Fibroblast of villous mesenchyme (primary cell): ENCODE results near the gene NOL9. TPM values are rescaled to one million over a fixed set of nuclear protein-coding genes. Genes with fewer than 3 reads are reported as not detected.
A peak's percentile ranks its signal among the peaks of the same experiment; 100 is the strongest.

ENCODE experiments used
- DNase-seq: peaks from one replicate; pipeline ENCODE4 v3.0.0-alpha.2; 2010; ENCODE audit warnings: low read depth
- H3K4me3 ChIP-seq: 2 replicates; pipeline ENCODE4 v1.5.1; 2011; ENCODE audit warnings: low read depth, mild to moderate bottlenecking, low read length
- total RNA-seq: library from RNA; depleted of rRNA; stranded (reverse); fragments of >200 nt; gene quantifications from 2 replicates; pipeline ENCODE4 v1.2.3, GENCODE V29; 2012
- TF ChIP-seq, protein P1 (sequence below): IDR thresholded peaks from 2 replicates; pipeline ENCODE4 v1.5.1; 2012; ENCODE audit warnings: low read depth, mild to moderate bottlenecking, low read length; ENCODE audit not compliant: insufficient read depth

The NOL9 gene
- total RNA-seq, 1 donor, result 39.3 TPM

GRCh38 chr1:6547301-6547700 is 7.0 kb downstream of the NOL9 start:
- no peak overlapping the region for H3K4me3 ChIP-seq
- no peak for DNase-seq
- TF ChIP-seq, protein P1, sequence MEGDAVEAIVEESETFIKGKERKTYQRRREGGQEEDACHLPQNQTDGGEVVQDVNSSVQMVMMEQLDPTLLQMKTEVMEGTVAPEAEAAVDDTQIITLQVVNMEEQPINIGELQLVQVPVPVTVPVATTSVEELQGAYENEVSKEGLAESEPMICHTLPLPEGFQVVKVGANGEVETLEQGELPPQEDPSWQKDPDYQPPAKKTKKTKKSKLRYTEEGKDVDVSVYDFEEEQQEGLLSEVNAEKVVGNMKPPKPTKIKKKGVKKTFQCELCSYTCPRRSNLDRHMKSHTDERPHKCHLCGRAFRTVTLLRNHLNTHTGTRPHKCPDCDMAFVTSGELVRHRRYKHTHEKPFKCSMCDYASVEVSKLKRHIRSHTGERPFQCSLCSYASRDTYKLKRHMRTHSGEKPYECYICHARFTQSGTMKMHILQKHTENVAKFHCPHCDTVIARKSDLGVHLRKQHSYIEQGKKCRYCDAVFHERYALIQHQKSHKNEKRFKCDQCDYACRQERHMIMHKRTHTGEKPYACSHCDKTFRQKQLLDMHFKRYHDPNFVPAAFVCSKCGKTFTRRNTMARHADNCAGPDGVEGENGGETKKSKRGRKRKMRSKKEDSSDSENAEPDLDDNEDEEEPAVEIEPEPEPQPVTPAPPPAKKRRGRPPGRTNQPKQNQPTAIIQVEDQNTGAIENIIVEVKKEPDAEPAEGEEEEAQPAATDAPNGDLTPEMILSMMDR, result peak; percentile 14

GRCh38 chr1:6546326-6546725 is 8.0 kb downstream of the NOL9 start:
- DNase-seq, result no peak
- TF ChIP-seq, protein P1, result no peak
- H3K4me3 ChIP-seq, result no peak overlapping the region

GRCh38 chr1:6545276-6546112 is 8.8 kb downstream of the NOL9 start:
- H3K4me3 ChIP-seq, result no peak overlapping the region
- DNase-seq, result no peak
- TF ChIP-seq, protein P1, result no peak

DNA sequence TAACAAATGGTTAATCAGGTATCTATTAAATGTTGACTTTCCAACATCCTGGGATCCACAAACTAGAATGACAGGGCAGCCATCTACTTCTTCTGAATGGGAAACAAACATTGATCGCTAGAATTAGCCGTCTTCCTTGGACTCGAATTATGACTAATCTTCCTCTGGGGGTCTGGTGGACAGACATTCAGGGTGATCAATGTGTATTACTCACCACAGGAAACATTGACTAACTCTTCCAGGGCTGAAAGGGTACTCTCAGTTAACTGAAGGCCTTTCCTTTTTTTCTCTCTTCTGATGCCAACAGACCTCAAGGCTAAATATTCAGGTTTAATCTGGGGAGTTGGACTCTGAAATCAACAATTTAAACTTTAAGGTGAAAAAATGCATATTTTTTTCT is 9.5 kb downstream of the NOL9 start:
- no peak overlapping the region for H3K4me3 ChIP-seq
- TF ChIP-seq, protein P1, result no peak
- DNase-seq, result no peak

DNA sequence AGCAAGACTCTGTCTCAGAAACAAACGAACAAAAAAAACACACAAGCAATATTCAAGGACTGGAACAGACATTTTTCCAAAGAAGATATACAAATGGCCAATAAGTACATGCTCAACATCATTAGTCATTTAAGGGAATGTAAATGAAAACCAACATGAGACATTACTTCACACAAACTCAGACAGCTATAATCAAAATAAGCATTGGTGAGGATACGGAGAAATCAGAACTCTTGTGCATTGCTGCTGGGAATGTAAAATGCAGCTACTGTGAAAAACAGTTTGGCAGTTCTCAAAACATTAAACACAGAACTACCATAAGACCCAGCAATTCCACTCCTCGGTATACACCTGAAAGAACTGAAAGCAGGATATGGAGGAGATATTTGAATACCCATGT is 15.4 kb downstream of the NOL9 start:
- H3K4me3 ChIP-seq, result no peak overlapping the region
- TF ChIP-seq, protein P1, result no peak
- peak; percentile 82 for DNase-seq

DNA sequence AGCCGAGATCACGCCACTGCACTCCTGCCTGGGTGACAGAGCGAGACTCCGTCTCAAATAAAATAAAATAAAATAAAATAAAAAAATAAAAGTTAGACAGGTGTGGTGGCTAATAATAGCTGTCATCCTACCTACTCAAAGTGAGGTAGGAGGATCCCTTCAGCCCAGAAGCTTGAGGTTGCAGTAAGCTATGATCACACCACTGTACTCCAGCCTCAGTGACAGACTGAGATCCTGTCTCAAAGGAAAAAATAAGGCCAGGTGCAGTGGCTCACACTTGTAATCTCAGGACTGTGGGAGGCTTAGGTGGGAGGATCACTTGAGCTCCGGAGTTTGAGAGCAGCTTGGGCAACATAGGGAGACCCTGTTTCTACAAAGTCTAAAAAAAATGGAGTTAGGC is 18.0 kb downstream of the NOL9 start:
- TF ChIP-seq, protein P1, result no peak
- H3K4me3 ChIP-seq, result no peak overlapping the region
- no peak for DNase-seq
